Omental fat pad (tissue), 4 donors: ENCODE data around the gene OAT. TPM values are rescaled to one million over a fixed set of nuclear protein-coding genes. Genes with fewer than 3 reads are reported as not detected.

ENCODE experiments used
- ATAC-seq: fragments of 150-250 bp; one replicate; pipeline ENCODE4 v1.9.1; 2016; ENCODE audit warnings: mild to moderate bottlenecking, moderate library complexity; ENCODE audit not compliant: low FRiP score
- DNase-seq: peaks from one replicate; pipeline ENCODE4 v3.0.0-alpha.2; 2019; ENCODE audit warnings: low spot score
- total RNA-seq, 4 donors: library from RNA; depleted of rRNA; stranded (reverse); fragments of >200 nt; gene quantifications; one replicate each; pipeline ENCODE4 v1.1.0, GENCODE V29; 2016
- TF ChIP-seq, protein P1 (sequence below), 3 donors: fragments of 450-650 bp; IDR thresholded peaks; one replicate each; pipeline ENCODE4 v1.5.1; 2016 to 2017; ENCODE audit warnings: antibody characterized with exemption in 3 of 3, mild to moderate bottlenecking in 3 of 3, moderate library complexity in 2 of 3

OAT gene
- total RNA-seq, 4 donors from 2014 or later: 62.4 to 120 (median 85.3) TPM

DNA sequence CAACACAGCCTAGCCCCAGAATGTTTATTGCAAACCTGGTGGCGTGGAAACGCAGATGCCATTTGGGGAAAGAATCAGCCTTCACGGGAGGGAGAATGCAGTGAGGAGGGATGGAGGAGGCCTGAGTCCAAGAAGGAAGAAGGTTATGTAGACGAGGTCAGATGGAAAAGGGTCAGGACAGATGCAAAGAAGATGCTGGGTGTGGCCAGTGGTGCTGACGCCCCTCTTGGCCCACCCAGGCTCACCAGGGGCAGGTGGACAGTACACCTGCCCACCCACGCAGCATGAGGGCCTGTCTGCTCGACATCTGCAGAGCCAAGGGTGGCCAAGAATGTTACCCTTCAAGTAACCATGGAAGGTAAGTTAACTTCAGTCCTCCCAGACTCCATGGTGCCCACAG lies 40.5 kb downstream of the OAT start:
- ATAC-seq (no peak), DNase-seq (no peak)
- TF ChIP-seq, protein P1, sequence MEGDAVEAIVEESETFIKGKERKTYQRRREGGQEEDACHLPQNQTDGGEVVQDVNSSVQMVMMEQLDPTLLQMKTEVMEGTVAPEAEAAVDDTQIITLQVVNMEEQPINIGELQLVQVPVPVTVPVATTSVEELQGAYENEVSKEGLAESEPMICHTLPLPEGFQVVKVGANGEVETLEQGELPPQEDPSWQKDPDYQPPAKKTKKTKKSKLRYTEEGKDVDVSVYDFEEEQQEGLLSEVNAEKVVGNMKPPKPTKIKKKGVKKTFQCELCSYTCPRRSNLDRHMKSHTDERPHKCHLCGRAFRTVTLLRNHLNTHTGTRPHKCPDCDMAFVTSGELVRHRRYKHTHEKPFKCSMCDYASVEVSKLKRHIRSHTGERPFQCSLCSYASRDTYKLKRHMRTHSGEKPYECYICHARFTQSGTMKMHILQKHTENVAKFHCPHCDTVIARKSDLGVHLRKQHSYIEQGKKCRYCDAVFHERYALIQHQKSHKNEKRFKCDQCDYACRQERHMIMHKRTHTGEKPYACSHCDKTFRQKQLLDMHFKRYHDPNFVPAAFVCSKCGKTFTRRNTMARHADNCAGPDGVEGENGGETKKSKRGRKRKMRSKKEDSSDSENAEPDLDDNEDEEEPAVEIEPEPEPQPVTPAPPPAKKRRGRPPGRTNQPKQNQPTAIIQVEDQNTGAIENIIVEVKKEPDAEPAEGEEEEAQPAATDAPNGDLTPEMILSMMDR (IDR thresholded peaks at IDR 0.05): no peak

- DNase-seq (no peak), ATAC-seq (no peak)
- TF ChIP-seq, protein P1 (IDR thresholded peaks at IDR 0.05): no peak
Observed at GRCh38 chr10:124377101-124377500, 41.6 kb downstream of the OAT start.

- ATAC-seq (no peak), DNase-seq (no peak)
- TF ChIP-seq, protein P1 (IDR thresholded peaks at IDR 0.05): no peak
Observed at GRCh38 chr10:124376411-124376810, 42.3 kb downstream of the OAT start.

DNA sequence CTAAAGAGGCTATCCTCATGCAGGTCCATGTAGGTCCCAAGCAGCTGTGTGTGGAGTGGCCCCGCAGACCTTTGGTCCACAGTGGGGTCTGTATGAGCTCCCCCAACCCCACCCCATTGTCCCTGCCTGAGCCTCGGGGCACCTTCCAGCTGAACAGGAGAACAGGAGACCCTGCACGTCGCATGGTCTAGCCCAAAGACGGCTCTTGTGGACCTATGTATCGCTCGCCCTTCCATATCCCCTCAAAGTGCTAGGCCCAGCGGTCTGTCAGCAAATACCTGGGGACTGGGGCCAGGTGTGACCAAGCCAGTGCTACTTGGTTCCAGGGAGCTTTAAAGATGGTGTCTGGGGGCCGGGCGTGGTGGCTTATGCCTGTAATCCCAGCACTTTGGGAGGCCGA lies 43.0 kb downstream of the OAT start:
- TF ChIP-seq, protein P1 (IDR thresholded peaks at IDR 0.05): no peak
- DNase-seq: no peak
- no peak for ATAC-seq

- DNase-seq (no peak), ATAC-seq (no peak)
- TF ChIP-seq, protein P1 (IDR thresholded peaks at IDR 0.05): no peak
Observed at GRCh38 chr10:124375353-124375614, 43.4 kb downstream of the OAT start.

DNA sequence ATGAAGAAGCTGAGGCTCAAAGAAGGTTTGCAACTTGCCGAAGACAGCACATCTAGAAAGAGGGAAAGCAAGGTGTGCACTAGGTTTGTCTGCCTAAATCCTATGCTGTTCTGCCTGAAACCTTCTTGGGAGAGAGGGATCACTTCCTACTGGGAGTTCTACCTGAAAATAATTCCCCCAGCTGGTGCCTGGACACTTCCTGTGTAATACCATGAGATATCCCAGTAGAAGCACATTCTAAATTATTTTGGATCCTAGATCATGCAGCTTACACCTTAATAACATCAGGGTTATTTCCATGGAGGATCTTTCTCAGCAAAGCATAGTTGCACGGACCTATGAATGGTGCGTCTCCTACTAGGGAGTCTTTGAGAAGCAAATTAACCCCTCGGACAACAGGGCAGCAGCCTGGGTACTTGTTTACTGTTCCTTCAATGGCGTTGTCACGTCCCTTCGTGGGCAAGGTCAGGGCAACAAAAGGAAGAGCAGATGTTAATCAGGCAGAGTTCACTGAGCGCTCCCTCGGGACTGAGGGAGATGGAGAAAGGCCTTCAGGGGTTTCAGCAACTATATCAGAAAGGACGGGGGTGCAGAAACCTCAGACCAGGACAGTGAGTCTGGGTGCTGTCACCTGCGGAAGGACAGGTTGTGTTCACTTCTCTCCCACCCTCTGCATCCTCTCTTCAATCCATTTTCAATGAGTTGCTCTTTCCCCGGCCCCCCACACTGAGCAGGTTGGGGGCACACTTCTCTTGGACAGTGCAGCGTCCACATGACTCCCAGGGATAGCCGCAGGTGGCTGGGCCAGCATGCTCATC lies 44.0 kb downstream of the OAT start:
- DNase-seq (no peak), ATAC-seq (no peak)
- TF ChIP-seq, protein P1 (IDR thresholded peaks at IDR 0.05): no peak

GRCh38 chr10:124372899-124373298 lies 45.8 kb downstream of the OAT start:
- DNase-seq (no peak), ATAC-seq (no peak)
- TF ChIP-seq, protein P1 (IDR thresholded peaks at IDR 0.05): no peak
